ENCODE data around the gene RALGAPA2. TPM values are rescaled to one million over a fixed set of nuclear protein-coding genes. Genes with fewer than 3 reads are reported as not detected.

The RALGAPA2 gene
- total RNA-seq, 1 experiment from 2014 or later = 9.8 TPM

DNA sequence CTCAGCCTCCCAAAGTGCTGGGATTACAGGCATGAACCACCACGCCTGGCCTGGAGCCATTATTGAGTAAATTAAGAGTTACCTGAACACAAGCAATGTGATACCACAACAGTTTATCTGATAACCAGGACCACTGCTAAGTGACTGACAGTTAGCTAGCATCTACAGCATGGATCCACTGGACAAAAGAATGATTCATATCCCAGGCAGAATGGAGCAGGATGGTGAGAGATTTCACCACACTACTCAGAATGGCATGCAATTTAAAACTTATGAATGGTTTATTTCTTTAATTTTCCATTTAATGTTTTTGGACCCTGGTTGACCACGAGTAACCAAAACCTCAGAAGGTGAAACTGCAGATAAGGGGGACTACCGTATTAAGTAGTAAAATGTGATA, 48.6 kb downstream of the RALGAPA2 start:
- CTCF ChIA-PET = interaction anchor here (0.6 to 15.6 kb wide), 4 partner anchors 8 to 279 kb away, joined by 4 to 373 read pairs (median 4); no protein-coding TSS in a partner anchor
- no TSS peak for BruUV-seq (replicated peaks)
- DNase-seq (ENCODE audit: unreplicated experiment) = peak; percentile 3

DNA sequence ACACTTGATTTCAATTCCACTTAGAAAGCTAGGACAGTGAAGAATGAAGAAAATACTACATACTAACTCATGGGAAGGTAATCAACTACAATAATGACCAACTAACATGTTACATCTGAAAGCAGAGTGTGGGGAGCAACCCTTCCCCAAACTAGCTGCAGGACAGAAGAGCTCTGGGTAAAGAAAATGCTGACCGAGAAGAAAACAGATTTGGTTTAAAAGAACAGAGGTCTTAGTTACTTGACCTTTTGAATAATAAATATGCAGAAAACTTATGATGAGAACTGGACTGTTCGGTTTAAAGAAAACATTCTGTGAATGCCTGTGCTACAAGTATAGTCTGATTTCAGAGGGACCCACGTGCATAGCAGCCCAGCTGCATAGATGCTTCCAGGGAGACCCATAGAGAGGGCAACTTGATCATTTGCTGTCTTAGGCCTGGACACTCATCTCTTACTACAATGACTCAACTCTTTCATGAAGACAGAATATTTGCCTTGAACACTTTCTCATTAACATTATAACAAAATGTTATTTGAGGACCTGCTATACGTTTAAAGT, 53.5 kb downstream of the RALGAPA2 start:
- no peak for DNase-seq (ENCODE audit: unreplicated experiment)
- no peaks in the 10 kb centered on the region for H3K27me3 Mint-ChIP-seq (ENCODE audit: insufficient read depth, unreplicated experiment)
- no peaks in the 10 kb centered on the region for H3K9me3 Mint-ChIP-seq (ENCODE audit: unreplicated experiment)
- CTCF ChIA-PET = interaction anchor here (0.6 to 15.6 kb wide), 7 partner anchors 10 to 846 kb away, joined by 3 to 373 read pairs (median 4); no protein-coding TSS in a partner anchor
- peaks cover 4% of the 10 kb centered on the region for H3K4me1 Mint-ChIP-seq (ENCODE audit: insufficient read depth, unreplicated experiment)
- BruUV-seq (replicated peaks) = no TSS peak
- no peak overlapping the region for H3K27ac Mint-ChIP-seq (ENCODE audit: low read depth, unreplicated experiment)
- peaks cover 11% of the 10 kb centered on the region for H3K36me3 Mint-ChIP-seq (ENCODE audit: insufficient read depth, unreplicated experiment)
- intact Hi-C loops (cut with micrococcal nuclease) = no loop called here
- no peak for TF ChIP-seq CTCF (IDR thresholded peaks at IDR 0.05; ENCODE audit: unreplicated experiment)
- H3K4me3 Mint-ChIP-seq (ENCODE audit: unreplicated experiment) = no peak overlapping the region
- POLR2A ChIA-PET = interaction anchor here (0.8 to 1.6 kb wide), 4 partner anchors 10 to 467 kb away, joined by 3 to 4 read pairs (median 4); partner anchors contain the start of genes KIZ and RALGAPA2

More for the DNA sequence above, 48.6 kb downstream of the RALGAPA2 start:
- Mint-ChIP-seq H3K36me3 (ENCODE audit: insufficient read depth, unreplicated experiment) (peaks cover 6% of the 10 kb centered on the region), H3K27ac (ENCODE audit: low read depth, unreplicated experiment) (no peak overlapping the region), H3K27me3 (ENCODE audit: insufficient read depth, unreplicated experiment) (no peaks in the 10 kb centered on the region), H3K4me1 (ENCODE audit: insufficient read depth, unreplicated experiment) (no peaks in the 10 kb centered on the region), H3K9me3 (ENCODE audit: unreplicated experiment) (no peaks in the 10 kb centered on the region), H3K4me3 (ENCODE audit: unreplicated experiment) (no peak overlapping the region)
- POLR2A ChIA-PET = interaction anchor here (0.7 to 1.0 kb wide), 2 partner anchors 61 to 158 kb away, joined by 3 read pairs; no protein-coding TSS in a partner anchor
- intact Hi-C loops (cut with micrococcal nuclease) = no loop called here
- TF ChIP-seq CTCF (IDR thresholded peaks at IDR 0.05; ENCODE audit: unreplicated experiment) = no peak

DNA sequence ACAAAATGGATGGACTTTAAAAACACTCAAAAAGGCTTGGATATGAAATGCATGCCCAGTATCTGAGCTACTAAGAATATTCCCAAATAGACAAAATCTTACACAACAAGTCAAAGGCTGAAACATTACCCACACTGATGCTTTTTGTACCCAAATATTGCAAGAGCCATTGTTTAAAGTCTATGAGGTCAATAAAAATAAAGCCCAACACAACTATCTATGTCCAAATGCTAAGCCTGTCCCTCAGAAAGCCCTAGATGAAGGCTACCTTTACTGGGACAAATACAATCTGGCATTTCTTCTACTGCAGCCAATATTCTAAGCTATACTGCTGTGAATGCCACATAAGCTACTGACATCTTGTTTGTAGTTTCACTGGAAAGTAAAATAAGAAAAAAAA, 54.3 kb downstream of the RALGAPA2 start:
- H3K27me3 Mint-ChIP-seq (ENCODE audit: insufficient read depth, unreplicated experiment) = no peaks in the 10 kb centered on the region
- TF ChIP-seq CTCF (IDR thresholded peaks at IDR 0.05; ENCODE audit: unreplicated experiment) = no peak
- POLR2A ChIA-PET = interaction anchor here (0.7 to 1.6 kb wide), 5 partner anchors 9 to 468 kb away, joined by 3 to 4 read pairs (median 4); partner anchors contain the start of genes KIZ and RALGAPA2

DNA sequence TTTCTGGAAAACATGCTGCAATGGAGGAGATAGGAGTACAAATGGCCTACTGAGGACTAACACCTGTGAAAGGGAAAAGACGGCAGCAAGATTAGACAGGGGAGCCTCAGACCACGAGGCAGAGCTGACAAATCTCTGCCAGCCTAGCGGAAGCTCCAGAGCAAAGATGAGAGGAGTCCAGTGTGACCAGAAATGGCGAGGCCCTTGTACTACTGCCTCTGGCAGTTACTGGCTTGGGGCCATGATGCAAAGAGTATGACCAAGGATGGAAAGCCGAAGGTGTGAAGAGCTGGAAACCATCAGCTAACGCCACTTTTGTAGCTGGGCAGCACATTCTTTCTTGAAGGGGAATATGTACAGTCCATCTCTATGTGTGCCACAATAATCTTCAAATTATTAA, 55.4 kb downstream of the RALGAPA2 start:
- CTCF ChIA-PET = interaction anchor here (0.8 to 15.6 kb wide), 8 partner anchors 8 to 959 kb away, joined by 3 to 373 read pairs (median 4); no protein-coding TSS in a partner anchor
- POLR2A ChIA-PET = interaction anchor here (1.1 kb wide), 1 partner anchor 124 kb away, joined by 3 read pairs; no protein-coding TSS in a partner anchor
- Mint-ChIP-seq H3K27ac (ENCODE audit: low read depth, unreplicated experiment) (no peak overlapping the region), H3K4me3 (ENCODE audit: unreplicated experiment) (no peak overlapping the region), H3K9me3 (ENCODE audit: unreplicated experiment) (no peaks in the 10 kb centered on the region), H3K36me3 (ENCODE audit: insufficient read depth, unreplicated experiment) (peaks cover 11% of the 10 kb centered on the region), H3K27me3 (ENCODE audit: insufficient read depth, unreplicated experiment) (no peaks in the 10 kb centered on the region), H3K4me1 (ENCODE audit: insufficient read depth, unreplicated experiment) (peaks cover 4% of the 10 kb centered on the region)
- TF ChIP-seq CTCF (IDR thresholded peaks at IDR 0.05; ENCODE audit: unreplicated experiment) = no peak
- intact Hi-C loops (cut with micrococcal nuclease) = no loop called here
- BruUV-seq (replicated peaks) = no TSS peak
- DNase-seq (ENCODE audit: unreplicated experiment) = no peak

More for the DNA sequence above, 54.3 kb downstream of the RALGAPA2 start:
- CTCF ChIA-PET = interaction anchor here (0.6 to 15.6 kb wide), 7 partner anchors 64 to 958 kb away, joined by 3 to 373 read pairs (median 4); no protein-coding TSS in a partner anchor
- no peak for DNase-seq (ENCODE audit: unreplicated experiment)
- peaks cover 4% of the 10 kb centered on the region for H3K4me1 Mint-ChIP-seq (ENCODE audit: insufficient read depth, unreplicated experiment)
- no peak overlapping the region for H3K27ac Mint-ChIP-seq (ENCODE audit: low read depth, unreplicated experiment)
- H3K9me3 Mint-ChIP-seq (ENCODE audit: unreplicated experiment) = no peaks in the 10 kb centered on the region
- H3K36me3 Mint-ChIP-seq (ENCODE audit: insufficient read depth, unreplicated experiment) = peaks cover 11% of the 10 kb centered on the region
- no TSS peak for BruUV-seq (replicated peaks)
- no peak overlapping the region for H3K4me3 Mint-ChIP-seq (ENCODE audit: unreplicated experiment)
- intact Hi-C loops (cut with micrococcal nuclease) = no loop called here

Measured in MCF 10A (cell line).